ENCODE results near the gene LAMA4.

DNA sequence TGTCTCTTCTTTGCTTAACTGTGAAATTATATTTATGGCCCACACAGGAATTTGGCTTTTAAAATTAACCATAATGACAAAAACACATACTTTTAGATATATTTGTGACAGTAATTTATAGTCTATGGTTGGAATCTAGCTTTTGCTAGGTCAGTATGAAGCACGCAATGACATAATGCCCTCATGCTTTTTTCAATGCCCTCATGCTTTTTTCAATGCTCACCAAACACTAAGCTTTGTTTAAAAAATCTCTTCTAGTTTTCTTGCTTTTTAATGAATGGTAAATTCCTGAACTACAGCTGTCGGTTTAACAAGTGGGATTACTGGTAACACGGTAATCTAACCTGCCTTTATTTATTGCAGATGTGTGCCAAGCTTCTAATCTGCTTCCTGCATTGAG is 187.8 kb downstream of the LAMA4 start:
- TF ChIP-seq SPI1 (IDR thresholded peaks at IDR 0.05; ENCODE audit: low read depth, low read length) (no peak), POLR2A (IDR thresholded peaks at IDR 0.05; ENCODE audit: low read depth, low read length) (no peak), TAF1 (IDR thresholded peaks at IDR 0.05; ENCODE audit: low read depth, low read length) (no peak)
